CD4-positive, alpha-beta T cell treated with Interferon gamma for 1 hour (primary cell): Measurements from ENCODE around the gene LFNG.

ENCODE experiments used
- DNase-seq: peaks from one replicate; pipeline ENCODE4 v3.0.0-alpha.2; 2020

Gene LFNG

DNA sequence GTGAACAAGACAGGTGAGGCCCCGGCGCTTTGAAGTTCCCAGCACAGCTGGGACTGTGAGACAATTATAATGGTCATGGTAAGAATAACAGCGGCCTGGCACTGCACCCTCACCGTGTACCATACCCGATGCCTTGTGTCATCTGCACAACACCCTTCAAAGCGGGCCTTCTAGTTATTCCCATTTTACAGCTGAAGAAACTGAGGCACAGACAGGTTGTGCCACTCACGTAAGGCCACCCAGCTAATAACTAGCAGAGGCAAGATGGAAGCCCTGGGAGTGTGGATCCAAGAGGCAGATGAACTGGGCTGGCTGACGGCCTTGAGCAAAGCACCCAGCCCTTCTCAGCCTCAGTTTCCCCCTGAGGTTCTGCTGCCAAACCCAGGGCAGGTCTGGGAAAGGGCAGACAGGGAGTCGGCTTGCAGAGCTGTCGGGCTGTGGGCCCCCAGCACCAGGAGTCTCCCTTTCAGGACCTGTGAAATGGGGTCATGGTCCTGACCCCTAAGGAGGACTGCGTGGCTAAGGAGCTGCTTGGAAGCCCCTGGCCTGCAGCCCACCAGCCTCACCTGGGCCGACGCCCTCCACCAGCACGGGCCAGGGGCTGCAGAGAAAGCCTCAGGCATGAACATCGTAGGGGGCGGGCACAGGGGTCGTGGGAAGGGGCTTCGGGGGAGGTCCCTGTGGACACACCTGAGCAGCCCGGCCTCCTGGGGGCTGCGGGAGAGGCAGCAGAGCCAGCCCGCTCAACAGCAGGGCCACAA is 15.3 kb upstream of the LFNG start:
- DNase-seq, result no peak

DNA sequence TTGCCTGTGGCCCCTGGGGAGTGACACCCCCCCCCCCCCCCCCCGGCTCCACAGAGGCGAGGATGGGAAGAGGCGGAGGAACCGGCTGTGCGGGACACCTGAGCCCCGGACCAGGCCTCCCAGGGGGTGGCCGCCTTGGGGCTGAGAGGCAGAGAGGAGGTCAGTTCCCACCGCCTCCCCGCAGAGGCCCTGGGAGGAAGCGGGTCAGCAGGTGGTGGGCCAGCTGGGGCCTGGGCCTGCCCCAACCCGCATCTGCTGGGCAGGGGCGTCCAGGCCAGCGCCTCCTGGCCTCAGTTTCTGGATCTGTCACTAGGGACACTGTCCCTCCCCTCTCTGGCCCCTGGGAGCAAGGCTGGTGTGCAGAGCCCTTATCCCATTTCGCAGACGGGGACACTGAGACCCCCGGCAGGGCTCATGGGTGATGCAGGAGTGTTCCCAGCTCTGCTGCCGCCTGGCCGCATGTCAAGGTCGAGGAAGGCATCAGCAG is 14.6 kb upstream of the LFNG start:
- no peak for DNase-seq

DNA sequence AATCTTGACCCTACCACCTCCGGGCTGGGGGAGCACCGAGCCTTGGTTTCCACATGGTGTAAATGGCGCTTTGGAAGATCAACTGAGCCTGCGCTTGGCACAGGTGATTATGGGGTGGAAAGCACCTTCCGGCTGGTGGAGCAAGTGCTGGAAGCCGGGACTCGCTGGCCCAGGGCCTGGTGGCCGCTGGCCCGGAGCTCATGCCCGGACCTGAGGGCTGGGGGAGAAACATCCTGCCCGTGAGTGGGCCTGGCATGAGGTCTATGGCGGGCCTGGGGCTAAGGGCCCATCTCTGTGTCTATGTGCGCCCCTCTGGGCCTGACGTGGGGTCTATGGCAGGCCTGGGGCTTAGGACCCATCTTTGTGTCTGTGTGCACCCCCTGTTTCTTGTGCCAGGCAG is 14.2 kb upstream of the LFNG start:
- no peak for DNase-seq

DNA sequence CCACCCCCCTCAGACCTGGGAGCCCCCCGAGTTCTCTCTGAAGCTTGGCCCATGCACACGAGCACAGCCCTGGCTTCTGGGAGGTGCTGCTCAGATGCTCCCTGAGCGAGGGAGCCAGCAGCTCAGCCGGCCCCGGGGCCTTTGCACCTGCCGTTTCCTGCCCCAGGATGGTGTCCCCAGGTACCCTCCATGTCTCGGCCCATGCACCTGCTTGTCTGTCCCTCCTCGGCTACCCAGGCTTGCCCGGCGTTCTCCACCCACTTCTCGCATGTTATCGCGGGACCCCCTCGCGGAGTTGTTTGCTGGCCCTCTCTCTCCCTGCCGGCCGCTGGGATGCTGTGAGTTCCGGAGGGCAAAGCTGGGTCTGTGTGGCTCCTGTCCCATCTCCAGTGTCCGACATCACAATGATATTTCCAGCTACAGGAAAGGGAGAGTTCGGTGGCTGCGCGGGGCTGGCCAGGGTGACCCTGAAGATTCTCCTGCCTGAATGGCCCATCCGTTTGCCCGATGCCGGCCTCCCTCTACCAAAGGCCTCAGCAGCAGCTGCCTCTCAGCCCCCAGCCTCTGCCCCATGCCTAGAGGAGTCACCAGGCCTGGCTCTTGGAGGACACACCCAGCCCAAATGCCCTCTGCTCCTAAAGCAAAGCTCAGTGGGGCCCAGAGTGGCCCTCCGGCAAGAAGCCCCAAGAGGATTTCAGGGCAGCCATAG is 12.2 kb upstream of the LFNG start:
- DNase-seq, result no peak

DNA sequence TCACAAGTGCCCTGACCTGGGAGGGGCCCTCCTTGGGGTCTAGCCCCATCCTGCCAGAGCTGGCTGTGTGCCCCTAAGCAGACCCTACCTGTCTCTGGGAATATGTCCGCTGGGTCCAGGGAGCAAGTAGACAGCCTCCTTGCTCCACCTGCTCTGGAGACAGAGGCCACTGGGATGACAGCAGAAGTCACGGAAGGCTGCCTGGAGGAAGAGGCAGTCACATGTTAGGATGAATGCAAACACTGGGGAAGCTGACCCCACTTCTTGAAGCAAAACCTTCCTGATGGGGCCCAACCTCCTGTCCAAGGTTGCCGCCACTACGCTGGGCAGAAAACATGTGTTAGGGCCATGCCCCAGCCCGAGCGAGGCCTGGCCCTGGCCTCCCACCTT is 11.7 kb upstream of the LFNG start:
- DNase-seq, result no peak

DNA sequence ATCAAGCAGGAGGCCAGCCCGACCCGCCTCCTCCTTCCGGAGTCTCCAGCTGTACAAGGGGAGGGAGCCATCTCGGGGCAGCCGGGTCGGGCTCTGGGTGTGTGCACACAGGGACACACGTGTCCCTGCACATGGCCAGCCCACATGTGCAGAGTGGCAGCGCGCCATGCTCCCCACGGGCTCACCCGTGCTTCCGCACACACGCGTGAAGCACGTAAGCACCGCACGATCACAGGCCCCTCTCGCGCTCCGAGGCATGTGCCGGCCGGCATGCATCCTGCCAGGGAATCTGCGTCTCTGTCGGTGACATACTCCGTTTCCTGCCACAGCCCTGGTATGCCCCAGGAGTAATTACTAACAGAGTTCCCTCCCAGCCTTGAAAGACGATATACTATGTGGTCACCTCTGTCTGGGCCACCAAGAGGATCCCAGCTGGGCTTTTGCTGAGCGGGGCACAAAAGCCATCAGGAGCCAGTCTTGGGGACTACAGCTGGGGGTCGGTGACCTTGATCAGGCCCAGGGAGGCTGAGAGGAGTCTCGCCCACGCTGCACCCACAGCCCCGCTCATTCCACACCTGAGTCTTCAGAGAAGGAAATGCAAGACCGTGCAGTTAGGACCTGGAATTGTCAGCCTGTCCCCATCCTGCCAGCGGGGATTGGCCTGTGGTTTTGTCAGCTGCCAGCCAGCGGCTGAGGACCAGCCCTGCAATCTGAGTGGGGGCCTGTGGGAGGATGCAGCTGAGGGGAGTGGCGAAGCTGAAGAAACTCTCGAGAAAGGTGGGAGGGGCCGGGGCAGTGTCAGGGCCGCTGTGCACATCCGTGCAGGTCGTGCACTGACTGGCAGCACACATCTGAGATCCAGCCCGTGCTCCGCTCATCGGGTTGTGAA is 11.0 kb upstream of the LFNG start:
- peak; percentile 81 for DNase-seq

DNA sequence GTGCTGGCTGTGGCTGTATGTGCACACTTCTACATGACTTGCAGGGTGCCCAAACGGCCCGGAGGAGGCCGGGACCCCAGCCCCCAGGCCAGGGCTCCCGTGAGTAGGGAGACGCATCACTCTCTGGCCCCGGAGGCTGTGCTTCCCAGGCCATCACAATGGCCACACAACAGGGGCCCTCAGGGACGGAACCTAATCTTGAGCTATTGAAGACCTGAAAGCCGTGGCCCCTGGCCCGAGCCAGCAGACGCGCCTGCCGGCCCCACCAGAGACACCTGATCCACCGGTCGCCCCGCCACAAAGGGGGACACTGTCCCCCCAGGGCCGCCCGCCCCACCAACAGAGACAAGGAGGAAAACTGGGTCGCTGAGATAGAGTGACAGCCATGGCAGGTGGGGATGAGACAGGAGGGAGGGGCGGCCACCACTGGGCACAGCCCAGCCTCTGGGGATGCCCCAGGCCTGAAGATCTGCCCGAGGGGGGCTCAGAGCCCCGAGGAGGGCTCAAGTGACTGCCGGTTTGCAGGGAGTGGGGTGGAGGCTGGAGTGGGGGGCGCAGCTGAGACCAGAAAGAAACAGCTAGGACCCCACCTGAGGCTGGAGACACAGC is 10.2 kb upstream of the LFNG start:
- DNase-seq, result no peak

DNA sequence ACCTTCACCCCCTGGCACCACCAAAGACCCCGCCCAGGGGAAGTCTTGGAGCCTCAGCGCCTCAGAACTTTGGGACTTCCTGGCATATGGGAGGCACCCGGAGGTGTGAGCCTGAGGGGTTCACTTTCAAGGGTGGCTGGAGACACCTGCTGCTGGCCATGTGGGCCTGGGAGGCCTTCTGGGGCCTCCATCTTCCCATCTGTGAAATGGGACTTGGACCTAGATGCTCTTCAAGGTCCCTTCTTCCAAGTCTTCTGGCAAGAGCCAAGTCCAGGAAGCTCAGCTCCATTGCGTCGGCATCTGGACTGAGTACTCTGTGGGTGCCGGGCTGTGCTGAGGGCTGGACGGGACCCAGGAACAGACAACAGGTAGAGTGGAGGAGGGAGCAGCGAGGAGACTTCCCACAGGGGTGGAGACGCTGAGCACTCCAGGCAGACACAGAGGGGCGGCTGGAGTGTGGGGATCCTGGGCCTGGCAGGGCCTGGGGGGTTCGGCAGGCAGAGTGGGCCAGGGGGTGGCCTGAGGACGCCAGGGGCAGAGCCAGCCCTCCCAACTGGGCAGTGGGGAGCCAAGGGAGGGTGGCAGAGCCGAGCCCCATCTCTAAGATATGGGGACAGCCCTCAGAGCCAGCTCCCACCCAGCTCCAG is 9.3 kb upstream of the LFNG start:
- no peak for DNase-seq

DNA sequence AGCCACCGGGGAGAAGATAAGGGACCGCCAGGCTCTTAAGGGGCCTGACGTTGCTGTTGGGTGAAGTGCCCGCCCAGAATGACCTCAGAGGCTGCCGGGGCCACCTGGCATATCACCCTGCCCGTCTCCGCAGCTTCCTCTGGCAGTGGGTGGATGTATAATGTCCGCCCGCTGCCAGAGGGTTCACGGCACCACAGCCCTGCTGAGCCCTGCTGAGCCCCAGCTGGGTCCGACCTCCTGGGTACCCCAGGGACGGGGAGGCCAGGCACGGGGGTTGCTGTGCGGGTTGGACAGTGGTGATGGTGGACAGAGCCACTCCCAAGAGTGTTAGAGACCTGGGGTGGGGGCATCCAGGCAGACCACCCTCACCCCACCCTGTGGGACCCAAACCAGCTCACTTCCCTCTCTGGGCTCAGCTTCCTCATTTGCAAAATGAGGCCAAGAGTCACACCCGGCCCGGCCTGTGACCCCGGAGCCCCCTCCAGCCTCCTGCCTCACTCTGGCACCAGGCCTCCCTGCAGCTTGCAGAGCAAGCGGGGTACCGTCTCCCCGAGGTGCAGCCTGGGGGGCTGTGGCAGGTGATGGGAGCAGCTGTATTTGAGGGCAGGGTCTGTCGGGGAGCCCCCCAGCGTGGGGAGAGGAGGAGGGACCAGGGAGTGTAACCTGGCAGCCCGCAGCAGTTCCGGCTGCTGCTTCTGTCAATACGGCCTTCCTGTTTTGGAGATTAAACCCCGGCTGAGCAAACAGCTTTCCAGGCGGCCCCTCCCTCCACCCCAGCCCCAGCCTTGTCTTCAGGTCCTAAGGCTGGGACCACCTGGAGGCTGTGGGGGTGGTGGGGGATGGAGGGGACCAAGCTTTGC is 8.4 kb upstream of the LFNG start:
- DNase-seq, result peak; percentile 85

DNA sequence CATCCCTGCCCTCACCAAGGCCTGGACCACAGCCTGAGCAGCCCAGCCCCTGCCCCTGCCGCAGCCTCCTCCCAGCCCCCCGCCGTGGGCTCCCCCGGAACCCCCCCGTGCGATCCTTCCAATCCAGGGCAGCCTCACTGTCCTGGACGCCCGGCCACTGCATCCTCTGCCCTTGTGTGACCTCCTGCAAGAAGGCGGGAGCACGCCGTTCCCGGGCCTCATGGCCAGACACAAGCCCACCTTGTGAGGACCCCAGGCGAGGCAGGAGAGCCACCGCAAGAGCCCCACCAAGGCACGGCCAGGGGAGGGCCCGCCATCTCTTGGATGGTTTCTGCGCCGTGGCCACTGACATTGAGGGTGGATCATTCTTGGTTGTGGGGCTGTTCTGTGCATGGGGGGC is 7.8 kb upstream of the LFNG start:
- no peak for DNase-seq

DNA sequence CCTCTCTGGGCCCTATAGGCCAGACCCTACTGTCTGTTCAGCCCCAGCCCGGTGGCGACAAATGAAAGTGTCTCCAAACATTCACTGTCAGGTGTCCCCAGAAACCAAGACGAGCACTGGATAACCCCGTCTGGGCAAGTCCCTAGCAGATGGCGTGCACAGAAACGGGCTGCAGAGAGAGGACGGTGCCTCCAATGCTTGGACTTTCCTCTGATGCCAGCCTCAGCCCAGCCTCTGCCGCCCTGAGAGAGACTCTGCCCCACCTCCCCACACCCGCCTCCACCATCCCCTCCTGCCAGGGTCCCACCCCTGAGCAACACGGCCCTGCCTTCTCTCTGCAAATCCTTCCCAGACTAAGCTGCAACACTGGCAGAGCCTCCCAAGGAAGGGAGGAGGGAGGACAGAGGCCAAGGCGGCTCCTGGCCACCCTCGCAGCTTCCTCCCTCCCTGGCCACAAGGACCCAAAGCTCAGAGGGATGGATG is 7.4 kb upstream of the LFNG start:
- DNase-seq, result peak; percentile 39

DNA sequence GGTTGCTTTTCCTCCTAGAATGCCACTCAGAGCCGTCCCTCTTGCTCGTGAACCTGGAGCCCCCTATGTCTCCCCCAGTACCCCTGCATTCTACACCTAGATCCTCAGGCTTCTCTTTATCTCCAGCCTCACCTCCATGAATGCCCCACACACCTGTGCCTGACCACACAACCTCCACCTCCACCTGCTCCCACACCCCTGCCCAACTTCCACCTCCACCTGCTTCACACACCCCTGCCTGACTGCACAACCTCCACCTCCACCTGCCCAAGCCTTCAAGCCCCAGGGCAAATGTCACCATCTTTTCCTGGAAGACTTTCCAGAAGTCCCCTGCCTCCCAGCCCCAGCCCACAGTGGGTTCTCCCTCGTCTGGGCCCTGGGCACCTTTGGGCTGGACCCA is 6.9 kb upstream of the LFNG start:
- DNase-seq, result no peak

DNA sequence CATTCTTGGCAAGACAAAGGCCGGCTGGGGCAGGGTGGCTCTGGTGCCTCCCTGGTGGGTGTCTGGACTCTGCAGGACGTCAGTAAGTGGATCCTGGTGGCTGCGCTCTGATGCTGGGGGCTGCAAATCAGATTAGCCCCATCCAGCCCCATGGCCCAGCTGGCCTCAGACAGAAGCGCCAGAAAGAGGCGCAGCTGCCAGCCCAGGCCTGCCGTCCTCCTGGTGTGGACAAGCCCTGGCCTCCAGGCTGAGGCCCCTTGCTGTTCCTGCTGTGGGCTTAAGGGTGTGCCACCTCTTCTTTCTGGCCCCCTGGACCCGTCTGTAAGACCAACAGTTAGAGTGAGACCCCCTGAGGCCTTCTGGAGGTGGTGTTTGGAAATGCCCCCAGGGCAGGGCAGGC is 5.9 kb upstream of the LFNG start:
- DNase-seq, result no peak

DNA sequence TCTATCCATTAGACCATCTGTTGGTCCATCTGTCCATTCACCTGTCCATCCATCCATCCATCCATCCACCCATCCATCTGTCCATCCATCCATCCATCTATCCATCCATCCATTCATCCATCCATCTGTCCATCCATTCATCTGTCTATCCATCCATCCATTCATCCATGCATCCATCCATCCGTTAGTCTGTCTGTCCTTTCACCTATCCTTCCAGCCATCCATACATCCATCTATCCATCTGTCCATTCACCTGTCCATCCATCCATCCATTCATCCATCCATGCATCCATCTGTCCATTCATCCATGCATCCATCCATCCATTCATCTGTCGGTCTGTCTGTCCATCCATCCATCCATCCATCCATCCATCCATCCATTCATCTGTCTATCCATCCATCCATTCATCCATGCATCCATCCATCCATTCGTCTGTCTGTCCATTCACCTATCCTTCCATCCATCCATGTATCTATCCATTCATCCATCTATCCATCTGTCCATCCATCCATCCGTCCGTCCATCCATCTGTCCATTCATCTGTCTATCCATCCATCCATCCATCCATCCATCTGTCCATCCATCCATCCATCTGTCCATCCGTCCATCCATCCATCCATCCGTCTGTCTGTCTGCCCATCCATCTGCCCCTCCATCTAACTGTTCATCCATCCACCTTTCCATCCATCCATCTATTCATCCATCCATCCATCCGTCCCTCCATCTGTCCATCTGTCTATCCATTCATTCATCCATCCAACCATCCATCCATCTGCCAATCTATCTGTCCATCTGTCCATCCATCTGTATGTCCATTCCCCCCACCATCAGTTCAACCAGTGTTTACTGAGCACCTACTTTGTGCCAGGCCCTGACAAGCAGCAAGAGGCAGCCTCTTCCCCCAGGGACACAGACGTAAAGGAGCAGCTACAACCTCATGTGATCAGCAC is 4.8 kb upstream of the LFNG start:
- DNase-seq, result no peak

DNA sequence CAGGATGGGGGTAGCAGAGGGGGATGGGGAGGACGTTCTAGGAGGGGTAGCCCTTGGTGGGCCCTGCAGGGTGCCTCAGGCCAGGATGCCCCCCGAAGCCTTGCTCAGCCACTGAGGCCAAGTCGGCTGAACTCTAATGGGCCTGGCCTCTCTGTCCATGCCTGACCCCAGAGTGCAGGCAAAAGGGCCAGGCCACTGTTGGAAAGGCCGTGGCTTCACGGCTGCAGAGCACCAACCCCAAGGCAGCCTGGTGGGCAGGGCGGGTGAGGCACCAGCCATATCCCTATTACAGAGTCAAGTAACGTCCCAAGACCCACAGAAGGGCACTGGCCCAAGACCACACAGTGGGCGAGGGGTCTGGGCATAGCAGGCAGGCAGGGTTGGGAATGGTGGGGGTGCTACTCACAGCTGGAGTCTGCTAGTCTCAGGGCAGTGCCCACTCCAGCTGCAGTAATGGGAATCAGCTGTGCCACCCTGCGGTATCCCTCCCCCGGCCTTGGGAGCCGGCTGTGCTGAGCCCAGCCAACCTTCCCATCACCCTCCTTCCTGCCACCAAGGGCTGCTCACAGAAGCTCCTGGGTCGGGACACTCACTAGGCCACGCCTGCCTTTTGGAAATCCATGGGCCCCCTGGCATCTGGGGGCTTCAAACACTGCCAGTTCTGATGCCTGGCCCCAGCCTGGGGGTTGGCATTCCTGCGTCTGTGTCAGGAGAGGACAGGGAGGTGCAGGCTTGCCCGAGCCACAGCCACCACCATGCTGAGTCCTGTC is 4.0 kb upstream of the LFNG start:
- no peak for DNase-seq

DNA sequence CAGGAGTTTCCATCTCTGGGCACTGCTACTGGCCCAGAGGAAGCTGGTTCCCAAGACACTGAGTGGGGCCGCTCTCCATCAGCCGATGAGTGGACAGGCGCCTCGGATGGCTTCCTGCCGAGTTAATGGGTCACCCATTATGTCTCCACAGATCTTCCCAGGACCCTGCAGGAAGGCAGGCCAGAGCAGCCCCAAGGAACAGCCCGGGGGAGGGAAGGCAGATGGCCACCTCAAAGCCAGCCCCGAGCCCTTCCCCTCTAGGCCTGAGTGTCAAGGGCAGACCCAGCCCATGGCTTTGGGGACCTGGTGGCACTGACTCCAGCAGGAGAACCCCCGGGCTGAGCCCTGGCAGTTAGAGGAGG is 3.4 kb upstream of the LFNG start:
- DNase-seq, result no peak

DNA sequence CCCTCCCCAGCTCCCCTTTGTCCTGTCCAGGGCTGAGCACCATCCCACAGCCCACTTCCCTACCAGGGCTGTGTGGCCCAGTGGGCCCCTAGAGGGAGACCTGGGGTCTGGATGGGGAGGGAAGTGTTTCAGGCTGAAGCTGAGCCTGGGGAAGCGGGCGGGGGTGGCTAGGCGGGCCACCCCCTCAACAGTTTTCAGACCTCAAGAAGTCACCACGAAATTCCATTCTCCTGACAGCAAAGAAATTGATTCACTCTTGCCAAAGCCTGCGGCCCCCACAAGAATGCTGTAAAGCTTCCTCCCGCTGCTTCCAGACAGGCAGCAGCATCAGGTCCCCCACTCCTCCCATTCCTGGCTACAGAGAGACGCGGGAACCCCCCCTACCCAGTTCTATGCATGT is 2.5 kb upstream of the LFNG start:
- DNase-seq, result no peak

DNA sequence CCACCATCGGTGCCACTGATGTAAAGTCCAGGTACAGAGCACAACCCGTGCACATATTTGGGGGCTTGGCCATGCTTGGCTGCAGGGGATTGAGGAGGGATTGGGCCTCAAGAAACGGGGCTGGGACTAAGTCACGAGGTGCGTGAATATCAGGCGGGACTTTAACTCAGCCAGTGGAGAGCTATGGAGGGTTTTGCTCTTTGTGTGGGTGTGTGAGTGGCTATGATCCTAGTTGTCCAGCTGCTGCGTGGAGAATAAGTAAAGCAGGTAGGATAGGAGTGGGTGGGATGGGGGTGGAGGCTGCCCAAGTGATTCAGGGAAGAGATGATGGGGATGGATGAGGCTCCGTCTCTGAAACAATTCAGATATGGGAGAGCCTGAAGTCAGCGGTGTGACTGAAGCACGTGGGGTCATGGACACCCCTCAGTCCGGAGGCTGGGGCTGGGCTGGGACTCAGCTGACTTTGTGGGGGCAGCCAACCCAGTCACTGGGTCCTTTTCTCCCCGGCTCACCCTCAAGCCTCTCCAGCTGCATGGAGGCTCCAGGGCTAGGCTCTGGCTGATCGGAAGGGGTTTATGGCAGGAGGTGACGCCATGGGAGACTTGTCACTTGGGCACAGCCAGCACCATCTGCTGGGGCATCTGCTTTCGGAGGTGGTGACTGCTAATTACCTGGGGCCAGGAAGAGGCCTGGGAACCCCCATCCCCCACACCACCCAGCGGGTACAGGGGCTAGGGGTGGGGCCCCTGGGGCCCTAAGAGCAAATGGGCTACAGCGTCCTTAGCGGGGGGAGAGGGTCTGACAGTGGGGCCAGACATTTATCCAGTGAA is 1.7 kb upstream of the LFNG start:
- DNase-seq, result no peak

DNA sequence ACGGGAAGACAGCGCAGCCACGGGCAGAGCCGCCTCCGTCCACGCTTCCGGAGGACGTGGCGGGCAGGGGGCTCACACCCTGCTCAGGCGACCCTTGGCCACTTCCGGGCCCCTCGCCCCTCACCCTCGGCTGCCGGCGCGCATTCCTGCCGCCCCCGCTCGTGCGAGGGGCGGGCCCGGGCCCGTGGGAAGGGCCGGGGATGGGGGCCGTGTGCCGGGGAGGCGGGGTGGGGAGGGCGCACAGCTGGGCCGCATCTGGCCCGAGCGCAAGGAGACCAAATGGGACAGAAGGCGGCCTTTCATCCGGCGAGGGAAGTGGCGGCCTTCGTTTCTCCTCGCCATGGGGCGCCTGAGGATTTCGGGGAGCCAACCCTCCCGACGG is 846 bp upstream of the LFNG start:
- no peak for DNase-seq
